Right lobe of liver (tissue), 6 donors: Measurements from ENCODE around the gene CFAP61. TPM values are rescaled to one million over a fixed set of nuclear protein-coding genes. Genes with fewer than 3 reads are reported as not detected.

Experiments used
- ATAC-seq, 4 donors: fragments of 200-7000 bp; cut with Tn5 transposase; one replicate each; pipeline ENCODE4 v1.9.1; 2020; ENCODE audit warnings: mild to moderate bottlenecking in 4 of 4, moderate library complexity in 4 of 4
- DNase-seq, 3 donors: peaks; one replicate each; pipeline ENCODE4 v3.0.0-alpha.2; 2020
- H3K27ac ChIP-seq, 3 donors: fragments of 200-600 bp; one replicate each; pipeline ENCODE4 v1.8.0; 2022
- H3K27me3 ChIP-seq, 2 donors: fragments of 200-600 bp; one replicate each; pipeline ENCODE4 v1.8.0; 2022
- H3K36me3 ChIP-seq, 4 donors: fragments of 200-600 bp; sonication (generic) in 1 of 4; one replicate each; pipeline versions ENCODE4 v1.5.1 to v1.8.0; 2017 to 2022; ENCODE audit warnings: control low read depth in 1 of 4
- H3K4me1 ChIP-seq, 4 donors: fragments of 200-600 bp; sonication (generic) in 1 of 4; one replicate each; pipeline versions ENCODE4 v1.5.1 to v1.8.0; 2017 to 2022; ENCODE audit warnings: control low read depth in 1 of 4
- H3K4me3 ChIP-seq, 3 donors: fragments of 200-600 bp; one replicate each; pipeline ENCODE4 v1.8.0; 2022
- H3K9me3 ChIP-seq, 4 donors: fragments of 200-600 bp; sonication (generic) in 1 of 4; one replicate each; pipeline versions ENCODE4 v1.5.1 to v1.8.0; 2017 to 2022; ENCODE audit warnings: control low read depth in 1 of 4
- POLR2A ChIP-seq: fragments of 450-650 bp; IDR thresholded peaks from one replicate; pipeline ENCODE4 v1.6.1; 2017; ENCODE audit warnings: antibody characterized with exemption, mild to moderate bottlenecking
- WGBS: methylation state at CpG from one replicate; pipeline ENCODE4 v1.1.6; 2018; ENCODE audit warnings: low coverage, low lambda C conversion rate; ENCODE audit not compliant: insufficient coverage; ENCODE audit errors: missing lambda C conversion rate; 5-methylcytosine and 5-hydroxymethylcytosine counted together
- intact Hi-C, 2 donors: fragments of 100-400 bp; cut with DNase I; formaldehyde crosslinking; loops; one replicate each; pipeline versions ENCODE4 v1.11.2 to v1.14.1; 2022
- total RNA-seq, 6 experiments: library from RNA; depleted of rRNA in 2 of 6; stranded (reverse); fragments of >200 nt in 2 of 6; fragmentation: NEBNext Ultra II Directional in 3 of 6; extraction: Animal tissue kit (Norgen Biotek cat#: 25700) in 3 of 6; gene quantifications; one replicate each; pipeline versions ENCODE4 v1.1.0 to v1.2.4, GENCODE V29; 2016 to 2023
- TF ChIP-seq, protein P1 (sequence below), 4 donors: fragments of 200-600 bp in 3 of 4; fragments of 450-650 bp in 1 of 4; IDR thresholded peaks; one replicate each; pipeline versions ENCODE4 v1.5.1 to v1.8.0; 2016 to 2022; ENCODE audit warnings: antibody characterized with exemption in 4 of 4, mild to moderate bottlenecking in 2 of 4
- donor health status: DM: no; HTN: yes; CAD: no.
- donor health status: DM: no; HTN: no; CAD: no.
- donor health status: DM: no; HTN: no; CAD: no.
- donor health status: DM: no; HTN: yes; CAD: no.
- donor health status: DM: no; HTN: yes; CAD: no.

Gene CFAP61
- total RNA-seq, 6 experiments from 2014 or later: not detected

DNA sequence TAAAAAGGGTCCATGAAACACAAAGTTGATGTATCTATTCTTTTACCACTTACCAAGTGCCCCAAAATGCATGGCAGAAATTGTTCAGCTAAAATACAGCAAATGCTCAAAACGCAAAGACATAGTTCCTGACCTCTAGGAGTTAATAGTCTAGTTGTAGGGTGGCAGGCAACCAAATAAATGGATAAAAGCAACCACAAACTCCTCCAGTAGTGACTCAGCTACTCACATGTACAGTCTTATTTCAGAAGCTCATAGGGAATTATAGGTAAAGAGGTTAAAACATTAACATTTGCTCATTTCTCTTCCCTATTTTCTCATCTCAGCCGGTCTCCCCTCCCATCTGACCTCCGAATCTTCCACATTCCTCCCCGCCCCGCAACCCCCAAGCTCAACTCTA, 171.6 kb downstream of the CFAP61 start:
- Histone ChIP-seq H3K27me3 (no peaks in the 10 kb centered on the region), H3K4me1 (no peaks in the 10 kb centered on the region), H3K4me3 (no peak overlapping the region), H3K36me3 (no peaks in the 10 kb centered on the region), H3K9me3 (no peaks in the 10 kb centered on the region), H3K27ac (no peak overlapping the region)
- DNase-seq: no peak
- 56% methylated on average over 5 of the region's 5 CpGs for WGBS
- TF ChIP-seq, protein P1, sequence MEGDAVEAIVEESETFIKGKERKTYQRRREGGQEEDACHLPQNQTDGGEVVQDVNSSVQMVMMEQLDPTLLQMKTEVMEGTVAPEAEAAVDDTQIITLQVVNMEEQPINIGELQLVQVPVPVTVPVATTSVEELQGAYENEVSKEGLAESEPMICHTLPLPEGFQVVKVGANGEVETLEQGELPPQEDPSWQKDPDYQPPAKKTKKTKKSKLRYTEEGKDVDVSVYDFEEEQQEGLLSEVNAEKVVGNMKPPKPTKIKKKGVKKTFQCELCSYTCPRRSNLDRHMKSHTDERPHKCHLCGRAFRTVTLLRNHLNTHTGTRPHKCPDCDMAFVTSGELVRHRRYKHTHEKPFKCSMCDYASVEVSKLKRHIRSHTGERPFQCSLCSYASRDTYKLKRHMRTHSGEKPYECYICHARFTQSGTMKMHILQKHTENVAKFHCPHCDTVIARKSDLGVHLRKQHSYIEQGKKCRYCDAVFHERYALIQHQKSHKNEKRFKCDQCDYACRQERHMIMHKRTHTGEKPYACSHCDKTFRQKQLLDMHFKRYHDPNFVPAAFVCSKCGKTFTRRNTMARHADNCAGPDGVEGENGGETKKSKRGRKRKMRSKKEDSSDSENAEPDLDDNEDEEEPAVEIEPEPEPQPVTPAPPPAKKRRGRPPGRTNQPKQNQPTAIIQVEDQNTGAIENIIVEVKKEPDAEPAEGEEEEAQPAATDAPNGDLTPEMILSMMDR (IDR thresholded peaks at IDR 0.05): no peak
- ATAC-seq: no peak
- intact Hi-C loops: no loop called here

DNA sequence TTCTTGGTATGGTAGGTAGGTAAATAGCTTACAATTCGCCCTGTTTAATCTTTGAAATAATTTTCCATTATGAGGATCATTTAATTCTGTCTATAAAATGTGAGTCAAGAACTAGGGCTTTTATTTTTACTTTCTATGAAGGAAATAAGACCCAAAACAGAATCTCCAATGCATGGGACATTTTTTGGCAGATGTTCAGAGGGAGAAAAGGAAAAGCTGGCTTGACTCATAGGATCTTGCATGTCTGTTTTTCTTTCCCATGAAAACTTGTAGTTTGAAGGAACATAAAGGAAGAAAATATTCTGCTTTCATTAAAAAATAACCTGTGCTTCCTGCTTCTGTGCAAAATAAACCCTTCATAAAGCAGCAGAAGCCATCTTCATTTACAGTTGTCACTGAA, 172.5 kb downstream of the CFAP61 start:
- H3K4me1 ChIP-seq: no peaks in the 10 kb centered on the region
- ATAC-seq: no peak
- H3K36me3 ChIP-seq: no peaks in the 10 kb centered on the region
- no peaks in the 10 kb centered on the region for H3K9me3 ChIP-seq
- WGBS: 38% methylated on average over 1 of the region's 1 CpG
- TF ChIP-seq, protein P1 (IDR thresholded peaks at IDR 0.05): no peak
- TF ChIP-seq POLR2A: no peak
- H3K27ac ChIP-seq: no peak overlapping the region
- H3K4me3 ChIP-seq: no peak overlapping the region
- intact Hi-C loops: no loop called here
- H3K27me3 ChIP-seq: no peaks in the 10 kb centered on the region
- DNase-seq: no peak

DNA sequence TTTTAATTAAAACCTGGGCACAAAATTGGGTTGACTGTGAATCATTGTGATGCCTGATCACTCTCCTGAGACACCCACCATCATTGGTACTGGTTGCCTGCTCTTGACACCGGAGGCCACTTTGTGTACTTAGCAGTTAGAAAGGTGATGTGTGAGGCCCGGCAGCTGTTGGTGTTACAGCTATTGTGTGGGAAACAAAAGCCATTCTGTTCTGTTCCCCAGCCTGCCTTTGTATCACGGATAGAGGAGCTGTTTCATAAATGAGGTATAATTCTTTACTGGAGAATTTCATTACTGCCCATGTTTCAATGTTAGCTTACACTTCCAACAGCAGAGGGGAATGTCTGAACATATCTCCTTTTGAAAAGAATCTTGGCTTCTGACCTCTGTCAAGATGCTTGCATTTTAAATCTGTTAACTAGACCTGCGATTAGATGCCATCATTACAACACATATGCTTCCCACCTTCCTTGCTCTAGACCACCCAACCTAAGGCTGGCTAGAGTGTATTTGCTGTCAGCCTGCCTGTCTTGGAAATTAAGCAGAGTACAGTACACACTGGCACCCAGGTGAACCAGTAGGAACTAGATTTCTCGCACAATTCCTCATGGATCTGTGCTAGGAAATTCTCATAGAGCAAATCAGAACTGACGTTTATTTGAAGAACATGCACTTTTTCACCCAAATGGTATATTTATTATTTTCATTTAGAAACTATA, 173.2 kb downstream of the CFAP61 start:
- DNase-seq (no peak), ATAC-seq (no peak)
- Histone ChIP-seq H3K27ac (no peak overlapping the region), H3K27me3 (no peaks in the 10 kb centered on the region), H3K4me3 (no peak overlapping the region), H3K4me1 (no peaks in the 10 kb centered on the region), H3K36me3 (no peaks in the 10 kb centered on the region), H3K9me3 (no peaks in the 10 kb centered on the region)
- WGBS: 73% methylated on average over 4 of the region's 6 CpGs
- no peak for TF ChIP-seq POLR2A
- TF ChIP-seq, protein P1 (IDR thresholded peaks at IDR 0.05): no peak
- intact Hi-C loops: no loop called here

DNA sequence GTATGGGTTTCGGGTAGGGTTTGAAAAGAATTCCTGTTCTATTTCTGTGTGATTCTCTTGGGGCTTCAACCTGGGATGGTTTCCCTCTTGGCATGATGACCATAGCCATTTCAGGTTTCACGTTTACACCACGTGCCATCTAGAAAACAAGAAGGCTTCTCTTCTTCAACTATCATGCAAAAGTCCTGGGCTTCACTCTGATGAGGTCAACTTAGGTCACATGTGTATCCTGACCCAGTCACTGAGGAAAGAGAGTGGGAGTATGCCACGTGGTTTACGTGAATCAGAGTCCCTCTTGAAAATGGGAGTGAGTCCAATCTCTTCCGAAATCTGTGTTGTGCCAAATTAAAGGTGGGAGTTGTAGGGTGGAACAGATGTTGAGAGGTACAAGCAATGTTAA, 174.2 kb downstream of the CFAP61 start:
- no peak overlapping the region for H3K4me3 ChIP-seq
- no peak for TF ChIP-seq POLR2A
- TF ChIP-seq, protein P1 (IDR thresholded peaks at IDR 0.05): no peak
- DNase-seq (no peak), ATAC-seq (no peak)
- no peaks in the 10 kb centered on the region for H3K9me3 ChIP-seq
- WGBS: 72% methylated on average over 6 of the region's 6 CpGs
- H3K27ac ChIP-seq: no peak overlapping the region
- no peaks in the 10 kb centered on the region for H3K27me3 ChIP-seq
- no peaks in the 10 kb centered on the region for H3K4me1 ChIP-seq
- no peaks in the 10 kb centered on the region for H3K36me3 ChIP-seq
- intact Hi-C loops: no loop called here
